Large intestine (tissue), 3 donors: ENCODE measurements around the gene CFI. TPM values are rescaled to one million over a fixed set of nuclear protein-coding genes. Genes with fewer than 3 reads are reported as not detected.

ENCODE experiments used
- DNase-seq, 2 donors: peaks; one replicate each; pipeline versions ENCODE4 v3.0.0 to v3.0.0-alpha.2; 2013
- H3K27ac ChIP-seq: one replicate; pipeline ENCODE4 v1.5.1; 2013; ENCODE audit warnings: low read length
- H3K27me3 ChIP-seq: 2 replicates; pipeline ENCODE4 v1.6.1; 2013; ENCODE audit warnings: low read length; ENCODE audit not compliant: control insufficient read depth, insufficient read depth
- H3K36me3 ChIP-seq: 2 replicates; pipeline ENCODE4 v1.6.1; 2013; ENCODE audit warnings: low read length; ENCODE audit not compliant: control insufficient read depth, insufficient read depth
- H3K4me1 ChIP-seq: one replicate; pipeline ENCODE4 v1.6.1; 2013; ENCODE audit warnings: low read length; ENCODE audit not compliant: control insufficient read depth, insufficient read depth
- H3K4me3 ChIP-seq: one replicate; pipeline ENCODE4 v1.5.1; 2013; ENCODE audit warnings: low read length
- H3K9me3 ChIP-seq: one replicate; pipeline ENCODE4 v1.6.1; 2013; ENCODE audit warnings: mild to moderate bottlenecking, low read depth, low read length, moderate library complexity; ENCODE audit not compliant: control insufficient read depth
- WGBS: methylation state at CpG from one replicate; pipeline ENCODE4 v1.1.5; 2013; ENCODE audit warnings: low lambda C conversion rate; ENCODE audit not compliant: insufficient coverage; 5-methylcytosine and 5-hydroxymethylcytosine counted together
- polyA plus RNA-seq: library from polyadenylated mRNA; unstranded; fragments of 120-200 nt; gene quantifications from one replicate; pipeline ENCODE4 v1.2.1, GENCODE V29; 2013

The CFI gene
- polyA plus RNA-seq, 1 donor, result 244 TPM

DNA sequence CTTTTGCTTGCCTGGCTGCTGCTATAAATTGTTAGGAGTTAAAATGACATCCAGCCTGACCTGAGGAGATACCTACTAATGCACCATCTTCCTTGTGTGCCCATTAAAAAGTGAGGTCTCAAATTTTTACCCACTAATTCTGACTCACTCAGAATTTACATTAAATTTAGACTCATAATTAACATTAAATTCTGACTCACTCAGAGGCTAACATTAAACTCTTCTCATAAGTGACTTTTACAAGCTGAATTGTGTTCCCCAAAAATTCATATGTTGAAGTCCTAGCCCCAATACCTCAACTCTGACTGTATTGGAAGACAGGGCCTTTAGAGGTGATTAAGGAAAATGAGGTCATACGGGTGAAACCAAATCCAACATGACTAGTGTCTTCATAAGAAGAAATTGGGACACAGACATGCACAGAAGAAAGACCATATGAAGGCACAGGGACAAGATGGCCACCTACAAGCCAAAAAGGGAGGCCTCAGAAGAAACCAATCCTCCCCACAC lies 110.3 kb downstream of the CFI start:
- no peaks in the 10 kb centered on the region for H3K4me1 ChIP-seq
- no peaks in the 10 kb centered on the region for H3K9me3 ChIP-seq
- H3K27ac ChIP-seq, result no peak overlapping the region
- DNase-seq, result no peak
- no peaks in the 10 kb centered on the region for H3K27me3 ChIP-seq
- H3K36me3 ChIP-seq, result peaks cover 70% of the 10 kb centered on the region
- WGBS, result 100% methylated on average over 1 of the region's 1 CpG
- H3K4me3 ChIP-seq, result no peak overlapping the region

Other genes with a start within 250 kb of the CFI start
- gene MCUB, start 241.8 kb downstream of the CFI start, polyA plus RNA-seq, result 6.9 TPM
- gene CASP6, start 98.6 kb downstream of the CFI start, polyA plus RNA-seq, result 108 TPM
- 85.4 TPM for gene PLA2G12A, start 71.9 kb downstream of the CFI start, polyA plus RNA-seq
- 37.4 TPM for gene GAR1, start 13.8 kb upstream of the CFI start, polyA plus RNA-seq
- gene RRH, start 26.0 kb upstream of the CFI start, polyA plus RNA-seq, result 0.28 TPM
- 0.31 TPM for gene LRIT3, start 46.1 kb upstream of the CFI start, polyA plus RNA-seq
- 28.3 TPM for gene EGF, start 110.9 kb upstream of the CFI start, polyA plus RNA-seq